Measurements from ENCODE around the gene GALNT10.

DNA sequence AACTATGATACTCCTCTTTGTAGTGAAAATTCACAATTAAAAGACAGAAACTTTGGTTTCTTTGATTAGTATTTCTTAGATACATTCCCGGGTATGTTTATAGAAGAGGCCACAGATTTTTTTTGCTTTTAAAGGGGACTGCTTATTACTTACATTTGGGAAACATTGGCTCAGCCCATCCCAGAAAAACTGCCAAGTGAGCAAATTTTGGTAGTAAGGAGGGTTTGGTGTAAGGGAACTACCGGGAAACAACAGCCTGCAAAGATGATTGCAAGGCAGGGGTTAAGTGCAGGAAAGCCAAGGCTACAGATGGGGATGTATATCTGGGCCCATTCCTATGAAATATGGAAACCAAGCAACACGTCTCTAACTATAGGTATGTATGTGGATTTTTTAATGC is 166.4 kb downstream of the GALNT10 start:
- TF ChIP-seq CTCF (conservative IDR thresholded peaks at IDR 0.05; ENCODE audit: low read depth in 2 of 2) (no peak), EZH2 (IDR thresholded peaks at IDR 0.05; ENCODE audit: low read depth, unreplicated experiment) (no peak), ZNF114 (CRISPR knock-in tag; IDR thresholded peaks at IDR 0.05) (no peak), CREB1 (CRISPR knock-in tag; IDR thresholded peaks at IDR 0.05; ENCODE audit: low read depth) (no peak)

Measured in GM23338 (cell line).